GM12878 (cell line): ENCODE results near the gene IHH. TPM values are rescaled to one million over a fixed set of nuclear protein-coding genes. Genes with fewer than 3 reads are reported as not detected.

Experiments
- ATAC-seq: fragments of 200-7000 bp; cut with Tn5 transposase; 3 replicates; pipeline ENCODE4 v1.9.1; 2020; ENCODE audit warnings: mild to moderate bottlenecking, moderate library complexity
- BruUV-seq: library from RNA; stranded (reverse); fragments of 400-500 nt; replicated peaks from 2 replicates; lab custom pipeline; 2021; lab: Mats Ljungman, UMichigan
- CTCF ChIA-PET: fragments of 300-600 bp; sonication (Branson Sonifier 250); formaldehyde crosslinking; extraction: SDS; loops from one replicate; lab custom pipeline; 2021; ENCODE audit warnings: inconsistent platforms; lab: Yijun Ruan, JAX
- POLR2A ChIA-PET: fragments of 350-600 bp; formaldehyde crosslinking; extraction: SDS; loops from one replicate; lab custom pipeline; 2021; ENCODE audit warnings: inconsistent platforms; lab: Charles Lee
- RAD21 ChIA-PET: fragments of 300-600 bp; sonication (Branson Sonifier 250); formaldehyde crosslinking; loops from one replicate; lab custom pipeline; 2023; ENCODE audit warnings: antibody characterized with exemption; ENCODE audit not compliant: unreplicated experiment; lab: Charles Lee
- SMC1A ChIA-PET: fragments of 300-600 bp; sonication (Branson Sonifier 250); formaldehyde crosslinking; loops from one replicate; lab custom pipeline; 2023; ENCODE audit not compliant: unreplicated experiment, uncharacterized antibody; lab: Charles Lee
- DNase-seq: peaks from one replicate; pipeline ENCODE4 v3.0.0-alpha.2; 2011; ENCODE audit warnings: low read depth, low spot score
- FAIRE-seq: peaks from 3 replicates; lab custom pipeline; 2011; peaks lifted over from hg19 to GRCh38; lab: Jason Lieb, UNC
- H2AFZ ChIP-seq: 2 replicates; pipeline ENCODE4 v1.6.0; 2011; ENCODE audit warnings: low read depth, low read length, control low read depth; ENCODE audit not compliant: control insufficient read depth
- H3K27ac ChIP-seq: 2 replicates; pipeline ENCODE4 v1.5.1; 2011; ENCODE audit warnings: control low read depth; ENCODE audit not compliant: control insufficient read depth, insufficient read depth
- H3K27me3 ChIP-seq, 2 experiments: replicated peaks in 1 of 2; 2 replicates each; pipeline versions ENCODE4 v1.6.0 to v1.6.1; 2011; ENCODE audit warnings: low read length in 1 of 2; ENCODE audit not compliant: control insufficient read depth in 2 of 2, insufficient read depth in 2 of 2
- H3K36me3 ChIP-seq, 2 experiments: 2 replicates each; pipeline ENCODE4 v1.5.1; 2011; ENCODE audit warnings: low read length in 1 of 2; ENCODE audit not compliant: control insufficient read depth in 2 of 2, insufficient read depth in 2 of 2
- H3K4me1 ChIP-seq: 2 replicates; pipeline ENCODE4 v1.6.1; 2011; ENCODE audit warnings: mild to moderate bottlenecking, low read length, moderate library complexity, mixed read lengths; ENCODE audit not compliant: control insufficient read depth, insufficient read depth
- H3K4me2 ChIP-seq: 2 replicates; pipeline ENCODE4 v1.6.0; 2011; ENCODE audit warnings: control low read depth; ENCODE audit not compliant: control insufficient read depth, insufficient read depth
- H3K4me3 ChIP-seq: fragments of 200-600 bp; sonication (generic); 2 replicates; pipeline ENCODE4 v1.5.1; 2016
- H3K79me2 ChIP-seq: 2 replicates; pipeline ENCODE4 v1.6.0; 2011; ENCODE audit warnings: low read length; ENCODE audit not compliant: control insufficient read depth, insufficient read depth
- H3K9ac ChIP-seq: 2 replicates; pipeline ENCODE4 v1.8.0; 2011; ENCODE audit warnings: low read length, control low read depth, mixed read lengths; ENCODE audit not compliant: control insufficient read depth, insufficient read depth
- H3K9me3 ChIP-seq: replicated peaks from 3 replicates; pipeline ENCODE4 v1.5.1; 2011; ENCODE audit warnings: mild to moderate bottlenecking, low read length; ENCODE audit not compliant: control insufficient read depth, insufficient read depth
- H4K20me1 ChIP-seq: 2 replicates; pipeline ENCODE4 v1.6.0; 2011; ENCODE audit not compliant: control insufficient read depth, insufficient read depth
- ESRRA ChIP-seq: IDR thresholded peaks from 2 replicates; pipeline ENCODE4 v1.6.1; 2012; ENCODE audit warnings: mild to moderate bottlenecking, low read length, improper control_type of control experiment
- ZNF217 ChIP-seq: fragments of 450-650 bp; IDR thresholded peaks from 2 replicates; pipeline ENCODE4 v1.6.1; 2017; ENCODE audit warnings: antibody characterized with exemption, mild to moderate bottlenecking
- WGBS: methylation state at CpG from one replicate; pipeline ENCODE4 v1.1.6; 2016; ENCODE audit warnings: low lambda C conversion rate; ENCODE audit not compliant: insufficient replicate concordance, insufficient coverage; ENCODE audit errors: missing lambda C conversion rate; 5-methylcytosine and 5-hydroxymethylcytosine counted together
- in situ Hi-C: fragments of 300-500 bp; cut with MboI; formaldehyde crosslinking; loops from 9 replicates; pipeline ENCODE4 v1.14.3; 2018; ENCODE audit warnings: mixed read lengths
- intact Hi-C: fragments of 100-400 bp; cut with micrococcal nuclease; formaldehyde crosslinking; loops from one replicate; pipeline ENCODE4 v1.14.2; 2022; ENCODE audit not compliant: unreplicated experiment
- polyA plus RNA-seq, 11 experiments: library from polyadenylated mRNA; depleted of rRNA in 4 of 11; unstranded in 6 of 11; stranded (reverse) in 5 of 11; fragments of >200 nt; fragmentation: Nextera tagmentation in 4 of 11; fragmentation: Illumina TruSeq in 1 of 11; extraction: Ambion mirVana in 4 of 11; extraction: Trizol in 1 of 11; gene quantifications; 1 replicate in 1 of 11; 2 replicates in 10 of 11; pipeline versions ENCODE4 v1.2.1 to v1.2.3, GENCODE V29; 2011 to 2016; ENCODE audit warnings: inconsistent platforms in 2 of 11, missing spikeins in 2 of 11, low read depth in 1 of 11
- total RNA-seq, 4 experiments: library from RNA; depleted of rRNA in 3 of 4; stranded (reverse); fragments of >200 nt in 3 of 4; fragmentation: Illumina TruSeq in 1 of 4; extraction: Trizol in 1 of 4; gene quantifications; 2 replicates each; pipeline versions ENCODE4 v1.2.1 to v1.2.3, GENCODE V29; 2013 to 2021
- TF ChIP-seq, protein P1 (sequence below): fragments of 450-650 bp; formaldehyde crosslinking; IDR thresholded peaks from 2 replicates; pipeline ENCODE4 v1.4.0; 2022; ENCODE audit warnings: mild to moderate bottlenecking, moderate library complexity
- TF ChIP-seq, protein P2 (sequence below): IDR thresholded peaks from 2 replicates; pipeline ENCODE4 v1.6.1; 2011; ENCODE audit warnings: low read depth, low read length, improper control_type of control experiment, borderline replicate concordance

The IHH gene
- total and polyA plus RNA-seq, 10 of the 15 experiments (the other 5 are each of a cell fraction or from before 2014, with no cell fraction given): 0.04 TPM; not detected in 9

DNA sequence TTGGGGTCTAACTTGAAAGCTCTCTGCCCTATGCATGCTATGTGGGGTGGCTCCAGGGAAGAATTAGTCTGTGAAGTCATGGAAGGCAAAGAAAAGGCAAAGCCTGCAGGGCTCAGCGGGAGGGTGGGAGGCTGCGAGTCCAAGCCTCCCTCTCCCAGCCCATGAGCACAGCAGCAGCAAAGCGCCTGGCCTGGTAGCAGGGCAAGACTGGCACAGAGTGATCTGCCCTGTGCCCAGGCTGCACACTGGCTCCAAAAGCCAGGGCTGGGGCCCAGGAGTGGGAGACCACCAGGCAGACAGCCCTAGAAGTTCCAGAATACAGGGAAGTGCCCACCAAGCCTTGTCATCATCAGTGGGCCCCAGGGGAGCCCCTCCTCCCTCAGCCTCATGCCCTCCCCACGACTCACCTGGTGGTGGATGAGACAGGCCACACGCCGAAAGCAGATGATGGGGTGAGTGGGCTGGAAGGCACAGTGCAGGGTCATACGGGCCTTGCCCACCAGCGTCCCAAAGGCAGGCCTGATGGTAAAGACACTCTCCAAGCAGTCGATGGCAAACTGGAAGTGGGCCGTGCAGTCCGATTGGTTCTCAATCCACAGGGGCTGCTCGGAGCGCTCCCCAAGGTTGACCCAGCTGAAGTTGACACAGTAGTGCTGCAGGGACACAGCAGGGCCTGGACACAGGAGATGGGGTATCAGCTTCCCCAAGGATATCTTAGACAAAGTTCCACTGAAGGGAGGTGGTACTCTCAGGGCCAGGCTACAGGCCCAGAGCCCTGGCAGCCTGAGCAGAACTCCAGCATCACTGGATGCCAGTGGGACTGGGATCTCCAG, 31.5 kb downstream of the IHH start:
- no peak for DNase-seq
- ChIA-PET CTCF (interaction anchor here (0.6 to 6.6 kb wide), 48 partner anchors 9 to 266 kb away, joined by 3 to 100 read pairs (median 4); partner anchors contain the start of genes DNAJB2 and IHH), RAD21 (interaction anchor here (0.6 to 3.1 kb wide), 14 partner anchors 10 to 152 kb away, joined by 3 to 41 read pairs (median 4); no protein-coding TSS in a partner anchor), SMC1A (interaction anchor here (0.7 to 2.5 kb wide), 7 partner anchors 44 to 129 kb away, joined by 3 to 21 read pairs (median 5); no protein-coding TSS in a partner anchor), POLR2A (no interaction called here)
- Histone ChIP-seq H3K27me3 (no peaks in the 10 kb centered on the region; a peak in 2 of 4 replicates), H3K36me3 (no peaks in the 10 kb centered on the region), H3K4me1 (no peaks in the 10 kb centered on the region), H2AFZ (no peak overlapping the region), H3K9me3 (no peaks in the 10 kb centered on the region), H4K20me1 (no peaks in the 10 kb centered on the region), H3K79me2 (no peaks in the 10 kb centered on the region), H3K9ac (no peak overlapping the region), H3K4me2 (no peak overlapping the region), H3K27ac (no peak overlapping the region), H3K4me3 (no peak overlapping the region)
- intact Hi-C loops: loop anchor here (1.0 kb wide), 2 partner anchors 90 to 126 kb away; no protein-coding TSS in a partner anchor
- in situ Hi-C loops: no loop called here
- ATAC-seq: peak; percentile 28
- 29% methylated on average over 13 of the region's 13 CpGs for WGBS
- TF ChIP-seq ESRRA: no peak
- TF ChIP-seq, protein P1, sequence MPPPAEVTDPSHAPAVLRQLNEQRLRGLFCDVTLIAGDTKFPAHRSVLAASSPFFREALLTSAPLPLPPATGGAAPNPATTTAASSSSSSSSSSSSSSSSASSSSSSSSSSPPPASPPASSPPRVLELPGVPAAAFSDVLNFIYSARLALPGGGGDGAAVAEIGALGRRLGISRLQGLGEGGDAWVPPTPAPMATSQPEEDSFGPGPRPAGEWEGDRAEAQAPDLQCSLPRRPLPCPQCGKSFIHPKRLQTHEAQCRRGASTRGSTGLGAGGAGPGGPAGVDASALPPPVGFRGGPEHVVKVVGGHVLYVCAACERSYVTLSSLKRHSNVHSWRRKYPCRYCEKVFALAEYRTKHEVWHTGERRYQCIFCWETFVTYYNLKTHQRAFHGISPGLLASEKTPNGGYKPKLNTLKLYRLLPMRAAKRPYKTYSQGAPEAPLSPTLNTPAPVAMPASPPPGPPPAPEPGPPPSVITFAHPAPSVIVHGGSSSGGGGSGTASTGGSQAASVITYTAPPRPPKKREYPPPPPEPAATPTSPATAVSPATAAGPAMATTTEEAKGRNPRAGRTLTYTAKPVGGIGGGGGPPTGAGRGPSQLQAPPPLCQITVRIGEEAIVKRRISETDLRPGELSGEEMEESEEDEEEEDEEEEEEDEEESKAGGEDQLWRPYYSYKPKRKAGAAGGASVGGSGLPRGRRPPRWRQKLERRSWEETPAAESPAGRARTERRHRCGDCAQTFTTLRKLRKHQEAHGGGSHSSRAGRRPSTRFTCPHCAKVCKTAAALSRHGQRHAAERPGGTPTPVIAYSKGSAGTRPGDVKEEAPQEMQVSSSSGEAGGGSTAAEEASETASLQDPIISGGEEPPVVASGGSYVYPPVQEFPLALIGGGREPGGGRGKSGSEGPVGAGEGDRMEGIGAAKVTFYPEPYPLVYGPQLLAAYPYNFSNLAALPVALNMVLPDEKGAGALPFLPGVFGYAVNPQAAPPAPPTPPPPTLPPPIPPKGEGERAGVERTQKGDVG (CRISPR knock-in tag): no peak
- TF ChIP-seq, protein P2, sequence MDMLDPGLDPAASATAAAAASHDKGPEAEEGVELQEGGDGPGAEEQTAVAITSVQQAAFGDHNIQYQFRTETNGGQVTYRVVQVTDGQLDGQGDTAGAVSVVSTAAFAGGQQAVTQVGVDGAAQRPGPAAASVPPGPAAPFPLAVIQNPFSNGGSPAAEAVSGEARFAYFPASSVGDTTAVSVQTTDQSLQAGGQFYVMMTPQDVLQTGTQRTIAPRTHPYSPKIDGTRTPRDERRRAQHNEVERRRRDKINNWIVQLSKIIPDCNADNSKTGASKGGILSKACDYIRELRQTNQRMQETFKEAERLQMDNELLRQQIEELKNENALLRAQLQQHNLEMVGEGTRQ: no peak
- no peak for TF ChIP-seq ZNF217
- FAIRE-seq: no peak
- no TSS peak for BruUV-seq
